Spleen (tissue), 11 donors: ENCODE results near the gene PNMA6E. TPM values are rescaled to one million over a fixed set of nuclear protein-coding genes. Genes with fewer than 3 reads are reported as not detected.
A peak's percentile ranks its signal among the peaks of the same experiment; 100 is the strongest.

ENCODE experiments used
- DNase-seq: peaks from one replicate; pipeline ENCODE4 v3.0.0-alpha.2; 2020
- H3K27ac ChIP-seq, 8 donors: fragments of 200-600 bp; sonication (generic) in 7 of 8; 1 replicate in 4 of 8; 2 replicates in 4 of 8; pipeline versions ENCODE4 v1.5.0 to v1.8.0; 2016 to 2021; ENCODE audit warnings: inconsistent platforms in 4 of 8, mild to moderate bottlenecking in 4 of 8, moderate library complexity in 1 of 8
- H3K27me3 ChIP-seq, 7 donors: fragments of 200-600 bp; sonication (generic) in 6 of 7; replicated peaks in 1 of 7; 1 replicate in 4 of 7; 2 replicates in 3 of 7; pipeline versions ENCODE4 v1.5.0 to v1.8.0; 2016 to 2021; ENCODE audit warnings: inconsistent platforms in 3 of 7, mild to moderate bottlenecking in 1 of 7
- H3K36me3 ChIP-seq, 6 donors: fragments of 200-600 bp; sonication (generic) in 5 of 6; 1 replicate in 4 of 6; 2 replicates in 2 of 6; pipeline versions ENCODE4 v1.5.0 to v1.8.0; 2016 to 2021; ENCODE audit warnings: inconsistent platforms in 2 of 6
- H3K4me1 ChIP-seq, 6 donors: fragments of 200-600 bp; sonication (generic) in 5 of 6; 1 replicate in 3 of 6; 2 replicates in 3 of 6; pipeline versions ENCODE4 v1.5.0 to v1.8.0; 2016 to 2021; ENCODE audit warnings: inconsistent platforms in 3 of 6
- H3K4me3 ChIP-seq, 8 donors: fragments of 200-600 bp; sonication (generic) in 7 of 8; 1 replicate in 4 of 8; 2 replicates in 4 of 8; pipeline versions ENCODE4 v1.5.0 to v1.8.0; 2016 to 2021; ENCODE audit warnings: inconsistent platforms in 4 of 8, mild to moderate bottlenecking in 4 of 8, moderate library complexity in 2 of 8
- H3K9me3 ChIP-seq, 8 donors: fragments of 200-600 bp; sonication (generic) in 7 of 8; 1 replicate in 4 of 8; 2 replicates in 4 of 8; pipeline versions ENCODE4 v1.5.0 to v1.8.0; 2016 to 2021; ENCODE audit warnings: inconsistent platforms in 4 of 8
- CTCF ChIP-seq, 11 experiments: fragments of 200-600 bp in 7 of 11; fragments of 450-650 bp in 4 of 11; sonication (generic) in 4 of 11; IDR thresholded peaks in 8 of 11; conservative IDR thresholded peaks in 3 of 11; 1 replicate in 7 of 11; 2 replicates in 4 of 11; pipeline versions ENCODE4 v1.4.0 to v1.8.0; 2016 to 2021; ENCODE audit warnings: antibody characterized with exemption in 11 of 11, inconsistent platforms in 4 of 11, mild to moderate bottlenecking in 1 of 11
- POLR2A ChIP-seq, 3 donors: fragments of 450-650 bp; IDR thresholded peaks; one replicate each; pipeline ENCODE4 v1.5.1; 2017; ENCODE audit warnings: antibody characterized with exemption in 3 of 3, mild to moderate bottlenecking in 1 of 3
- POLR2AphosphoS5 ChIP-seq, 3 donors: sonication (generic); formaldehyde crosslinking; IDR thresholded peaks; one replicate each; pipeline ENCODE4 v1.5.1; 2017; ENCODE audit warnings: antibody characterized with exemption in 3 of 3
- WGBS, 5 donors: extraction: QIAGEN DNeasy Blood & Tissue Kit in 3 of 5; methylation state at CpG; one replicate each; pipeline versions ENCODE4 v1.1.5 to v1.1.7; 2013 to 2018; 5-methylcytosine and 5-hydroxymethylcytosine counted together
- intact Hi-C: fragments of 100-400 bp; cut with DNase I; formaldehyde crosslinking; loops from one replicate; pipeline ENCODE4 v1.15.0; 2023; ENCODE audit warnings: low total_unique reads
- polyA plus RNA-seq, 3 donors: library from polyadenylated mRNA; stranded (reverse); fragments of 200-250 nt; gene quantifications; one replicate each; pipeline ENCODE4 v1.2.1, GENCODE V29; 2013
- total RNA-seq, 7 donors: library from RNA; depleted of rRNA in 3 of 7; stranded (reverse); fragments of >200 nt in 3 of 7; fragmentation: NEBNext Ultra II Directional in 4 of 7; extraction: Animal tissue kit (Norgen Biotek cat#: 25700) in 4 of 7; gene quantifications; one replicate each; pipeline versions ENCODE4 v1.1.0 to v1.2.1, GENCODE V29; 2016 to 2021
- donor health status: healthy with polysubstance abuse.
- donor health status: DM: no; HTN: no; CAD: no; lungs with moderate emphysema.
- donor health status: DM: no; HTN: no; CAD: no.
- donor health status: Bipolar disorder and iron deficiency.
- donor health status: healthy.
- donor health status: DM: no; HTN: no; CAD: no.
- donor health status: DM: yes; HTN: yes; CAD: no.

PNMA6E gene
- total and polyA plus RNA-seq, 10 donors = not detected

DNA sequence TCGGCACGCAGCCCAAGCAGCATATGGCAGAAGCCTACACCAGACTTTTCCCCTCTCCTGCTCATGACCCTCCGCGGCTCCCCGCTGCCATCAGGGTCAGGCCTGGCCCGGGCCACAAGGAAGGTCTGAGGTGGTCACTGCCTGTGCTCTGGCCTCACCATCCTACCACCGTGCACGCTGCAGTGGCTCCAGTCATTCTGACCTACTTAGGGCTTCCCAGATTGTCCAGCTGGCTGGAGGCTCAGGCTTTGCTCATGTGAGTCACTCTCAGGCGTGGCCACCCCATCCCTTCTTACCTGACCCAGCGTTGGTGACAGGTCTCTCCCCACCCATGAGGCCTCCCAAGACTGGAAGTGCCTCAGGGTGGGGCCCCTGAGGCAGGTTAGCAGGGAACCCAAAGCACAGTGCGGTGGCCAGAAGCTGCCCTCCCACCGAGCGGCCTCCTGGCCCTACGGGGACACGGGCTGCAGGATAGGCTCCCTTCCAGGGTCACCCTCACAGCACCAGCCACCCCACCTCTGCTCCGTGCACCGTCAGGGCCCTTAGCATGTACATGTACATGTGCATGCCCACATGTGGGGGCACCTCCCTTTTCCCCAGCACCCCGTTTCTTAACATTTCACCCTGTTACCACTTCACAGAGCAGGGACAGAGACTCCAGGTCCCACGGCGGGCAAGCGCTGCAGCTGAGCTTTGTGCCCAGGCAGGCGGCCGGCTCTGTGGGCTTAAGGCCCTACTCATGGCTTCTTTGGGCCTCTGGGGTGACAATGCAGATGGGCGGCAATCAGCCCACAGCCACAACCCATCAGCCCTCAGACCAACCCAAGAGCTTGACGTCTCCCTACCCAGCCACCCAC is 42.6 kb upstream of the PNMA6E start:
- Histone ChIP-seq H3K27ac (no peak overlapping the region), H3K9me3 (peaks cover 0 to 6% (median 0%) of the 10 kb centered on the region in 8 donors), H3K4me3 (no peak overlapping the region), H3K36me3 (peaks cover 0 to 14% (median 4%) of the 10 kb centered on the region in 6 donors), H3K27me3 (no peaks in the 10 kb centered on the region), H3K4me1 (no peaks in the 10 kb centered on the region)
- DNase-seq = no peak
- 86 to 94% (median 90%) methylated on average over 10 to 25 of the region's 25 CpGs for WGBS, 5 donors
- TF ChIP-seq POLR2AphosphoS5 (IDR thresholded peaks at IDR 0.05) (peak in 1 of 3 donors; percentile 2), CTCF (IDR thresholded peaks at IDR 0.05 in 8 of 11, conservative IDR thresholded peaks at IDR 0.05 in 3 of 11) (no peak)
- intact Hi-C loops = no loop called here

- H3K27me3 ChIP-seq = peaks cover 0 to 5% (median 0%) of the 10 kb centered on the region in 7 donors
These were observed 41.3 kb upstream of the PNMA6E start for GRCh38 chrX:153442463-153442862.

DNA sequence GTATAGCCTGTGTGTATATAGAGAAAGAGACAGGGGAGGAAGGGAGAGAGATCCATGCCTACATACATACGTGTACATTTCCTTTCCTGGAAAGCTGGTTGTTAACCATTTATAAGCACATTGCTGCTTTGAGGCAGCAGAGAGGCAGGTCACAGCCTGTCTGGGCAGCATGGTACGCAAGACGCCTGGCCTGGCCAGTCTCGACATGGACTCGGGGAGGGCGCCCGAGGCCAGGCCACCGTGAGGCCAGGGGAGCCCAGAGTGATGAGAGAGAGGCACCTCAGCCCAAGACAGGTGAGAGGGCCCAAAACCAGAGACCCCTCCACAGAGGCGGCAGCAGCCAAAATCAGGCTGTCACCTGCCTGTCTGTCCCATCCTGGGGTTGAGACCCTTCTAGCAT is 40.8 kb upstream of the PNMA6E start:
- 6 to 87% (median 82%) methylated on average over 1 to 9 of the region's 9 CpGs for WGBS, 5 donors
- DNase-seq = no peak
- intact Hi-C loops = no loop called here
- Histone ChIP-seq H3K27ac (no peak overlapping the region), H3K27me3 (peaks cover 0 to 5% (median 0%) of the 10 kb centered on the region in 7 donors), H3K4me1 (no peaks in the 10 kb centered on the region), H3K36me3 (peaks cover 0 to 5% (median under 1%) of the 10 kb centered on the region in 6 donors), H3K9me3 (peaks cover 0 to 6% (median 0%) of the 10 kb centered on the region in 8 donors), H3K4me3 (no peak overlapping the region)
- TF ChIP-seq POLR2AphosphoS5 (IDR thresholded peaks at IDR 0.05) = peak in 1 of 3 donors; percentile 32
- TF ChIP-seq CTCF (IDR thresholded peaks at IDR 0.05 in 8 of 11, conservative IDR thresholded peaks at IDR 0.05 in 3 of 11) = no peak

More at GRCh38 chrX:153442463-153442862, 41.3 kb upstream of the PNMA6E start:
- H3K36me3 ChIP-seq = peaks cover 0 to 10% (median 3%) of the 10 kb centered on the region in 6 donors
- H3K4me1 ChIP-seq = no peaks in the 10 kb centered on the region
- TF ChIP-seq POLR2AphosphoS5 (IDR thresholded peaks at IDR 0.05) (no peak), POLR2A (IDR thresholded peaks at IDR 0.05) (no peak), CTCF (IDR thresholded peaks at IDR 0.05 in 8 of 11, conservative IDR thresholded peaks at IDR 0.05 in 3 of 11) (no peak)
- no peak overlapping the region for H3K4me3 ChIP-seq
- peaks cover 0 to 6% (median 0%) of the 10 kb centered on the region in 8 donors for H3K9me3 ChIP-seq
- DNase-seq = no peak
- no peak overlapping the region for H3K27ac ChIP-seq
- intact Hi-C loops = no loop called here
- WGBS, 5 donors = 73 to 96% (median 91%) methylated on average over 4 to 5 of the region's 5 CpGs

DNA sequence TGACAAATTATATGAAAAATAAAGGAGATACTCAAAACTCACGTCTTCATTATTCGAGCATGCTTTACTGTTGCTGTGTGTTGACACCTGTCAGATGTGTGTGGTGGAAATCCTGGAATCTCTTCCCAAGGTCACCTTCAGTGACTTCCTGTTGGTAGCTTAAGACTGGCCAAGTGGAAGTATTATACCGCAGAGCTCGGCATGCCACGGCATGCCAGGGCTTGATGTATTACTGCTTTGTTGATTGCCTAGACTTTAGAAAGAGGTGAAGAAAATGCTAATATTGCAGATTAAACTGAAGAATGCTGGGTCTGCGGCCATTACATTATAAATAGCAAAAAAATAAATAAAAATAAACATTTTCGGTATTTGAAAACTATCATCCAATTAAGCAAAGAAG is 40.1 kb upstream of the PNMA6E start:
- no peak overlapping the region for H3K4me3 ChIP-seq
- no peaks in the 10 kb centered on the region for H3K4me1 ChIP-seq
- no peak for TF ChIP-seq CTCF (IDR thresholded peaks at IDR 0.05 in 8 of 11, conservative IDR thresholded peaks at IDR 0.05 in 3 of 11)
- no peak for TF ChIP-seq POLR2AphosphoS5 (IDR thresholded peaks at IDR 0.05)
- TF ChIP-seq POLR2A (IDR thresholded peaks at IDR 0.05) = no peak
- intact Hi-C loops = no loop called here
- 64 to 80% (median 76%) methylated on average over 7 of the region's 7 CpGs for WGBS, 5 donors
- H3K27ac ChIP-seq = no peak overlapping the region
- peaks cover 0 to 5% (median 0%) of the 10 kb centered on the region in 7 donors for H3K27me3 ChIP-seq
- DNase-seq = no peak
- H3K9me3 ChIP-seq = peaks cover 0 to 6% (median 0%) of the 10 kb centered on the region in 8 donors
- no peaks in the 10 kb centered on the region for H3K36me3 ChIP-seq
